RWPE1 (cell line): ENCODE measurements around the gene PPARGC1A.

ENCODE experiments used
- CTCF ChIA-PET: fragments of 350-600 bp; sonication (Branson Sonifier 250); formaldehyde crosslinking; extraction: SDS; loops from one replicate; lab custom pipeline; 2021; lab: Yijun Ruan, JAX
- POLR2A ChIA-PET: fragments of 400-600 bp; formaldehyde crosslinking; extraction: SDS; loops from one replicate; lab custom pipeline; 2020; ENCODE audit warnings: antibody characterized with exemption; ENCODE audit not compliant: low non-redundant PET; lab: Yijun Ruan, JAX
- DNase-seq: peaks from one replicate; pipeline ENCODE4 v3.0.0; 2012; ENCODE audit warnings: low spot score
- H3K27ac ChIP-seq: fragments of 450-650 bp; 2 replicates; pipeline ENCODE4 v1.5.1; 2017
- CTCF ChIP-seq: fragments of 450-650 bp; conservative IDR thresholded peaks from 2 replicates; pipeline ENCODE4 v1.5.1; 2017; ENCODE audit warnings: low read depth, mild to moderate bottlenecking

PPARGC1A gene

DNA sequence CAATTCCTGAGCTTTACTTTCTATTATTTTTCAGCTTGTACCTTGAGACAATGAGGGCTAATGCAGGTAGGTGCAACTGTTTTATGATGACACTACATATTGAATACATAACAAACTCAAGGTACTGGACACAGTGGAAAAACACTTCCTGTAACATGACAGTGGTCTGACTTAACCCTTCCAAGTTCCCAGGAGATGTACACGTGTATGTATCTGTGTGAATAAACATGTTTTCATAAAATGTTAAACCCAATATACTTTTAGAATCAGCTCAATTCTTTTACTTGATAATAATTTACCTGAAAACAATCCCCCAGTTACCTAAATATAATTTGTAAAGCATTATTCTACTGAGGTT, 1.2 kb upstream of the PPARGC1A start:
- DNase-seq: no peak
- no peak overlapping the region for H3K27ac ChIP-seq
- POLR2A ChIA-PET: no interaction called here
- CTCF ChIA-PET: interaction anchor here (0.7 kb wide), 1 partner anchor 12 kb away, joined by 3 read pairs; no protein-coding TSS in a partner anchor
- no peak for TF ChIP-seq CTCF

DNA sequence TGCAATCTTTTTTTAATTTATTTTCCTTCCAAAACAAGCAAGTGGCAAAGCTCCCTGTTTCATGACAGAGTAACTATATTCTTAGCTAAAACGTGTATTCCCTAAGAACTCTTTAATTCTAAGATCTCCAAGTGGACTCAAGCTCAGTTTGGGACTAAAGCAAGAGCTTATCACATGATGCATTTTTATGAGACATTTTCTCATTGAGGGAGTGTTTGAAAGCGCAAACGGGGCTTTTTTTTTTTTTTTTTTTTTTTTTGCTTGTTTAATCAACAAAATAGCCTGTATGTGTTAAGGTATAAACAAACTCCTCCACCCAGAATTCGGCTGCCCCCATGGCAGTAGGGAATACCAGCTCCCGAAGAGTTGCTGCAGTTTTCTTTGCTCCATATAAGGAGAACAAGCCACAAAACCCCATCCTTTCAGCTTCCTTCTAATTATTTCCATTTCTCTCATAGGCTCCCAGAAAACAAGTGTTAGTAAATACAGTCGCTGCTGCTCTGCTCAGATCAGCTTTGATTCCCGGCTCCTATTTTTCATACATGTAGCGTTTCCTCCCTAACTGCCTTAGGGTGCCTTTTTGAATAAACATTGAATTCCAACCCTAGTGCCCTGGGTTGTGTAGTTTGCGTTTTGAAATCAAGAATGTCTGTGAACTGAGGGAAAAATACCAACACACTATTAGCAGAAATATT, 669 bp upstream of the PPARGC1A start:
- ChIA-PET POLR2A (interaction anchor here (0.7 kb wide), 1 partner anchor 532 kb away, joined by 8 read pairs; no protein-coding TSS in a partner anchor), CTCF (interaction anchor here (0.6 to 0.7 kb wide), 4 partner anchors 12 to 730 kb away, joined by 3 to 6 read pairs (median 4); no protein-coding TSS in a partner anchor)
- no peak overlapping the region for H3K27ac ChIP-seq
- TF ChIP-seq CTCF: no peak
- no peak for DNase-seq

GRCh38 chr4:23889391-23889790, 456 bp downstream of the PPARGC1A start:
- no peak for DNase-seq
- ChIA-PET CTCF (interaction anchor here (0.5 to 0.6 kb wide), 2 partner anchors 1799 to 1869 kb away, joined by 3 to 4 read pairs; no protein-coding TSS in a partner anchor), POLR2A (no interaction called here)
- no peak overlapping the region for H3K27ac ChIP-seq
- TF ChIP-seq CTCF: no peak

GRCh38 chr4:23888421-23889319, 1.2 kb downstream of the PPARGC1A start:
- no peak for TF ChIP-seq CTCF
- POLR2A ChIA-PET: no interaction called here
- H3K27ac ChIP-seq: no peak overlapping the region
- CTCF ChIA-PET: no interaction called here
- DNase-seq: no peak

DNA sequence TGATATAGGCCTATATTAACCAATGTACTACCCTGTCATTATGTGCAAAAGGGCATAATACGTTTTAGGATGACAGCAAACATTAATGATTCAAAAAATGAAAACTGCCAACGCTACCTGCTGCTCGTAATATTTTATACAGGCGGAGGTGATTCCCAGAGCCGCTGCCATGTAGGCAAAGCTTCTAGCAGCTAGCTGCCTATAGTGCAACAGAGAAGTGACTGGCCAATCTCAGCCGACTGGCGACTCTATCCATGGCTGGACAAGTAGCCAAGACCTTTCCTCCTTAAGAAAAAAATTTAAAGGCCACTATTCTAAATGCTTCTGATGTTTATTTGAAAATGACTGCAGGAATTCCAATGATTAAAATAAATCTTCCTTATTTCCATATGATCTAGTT, 1.9 kb downstream of the PPARGC1A start:
- H3K27ac ChIP-seq: no peak overlapping the region
- ChIA-PET CTCF (no interaction called here), POLR2A (no interaction called here)
- DNase-seq: no peak
- no peak for TF ChIP-seq CTCF

- DNase-seq: no peak
- H3K27ac ChIP-seq: no peak overlapping the region
- TF ChIP-seq CTCF: no peak
- POLR2A ChIA-PET: no interaction called here
- CTCF ChIA-PET: no interaction called here
Measured at GRCh38 chr4:23887173-23887572, 2.7 kb downstream of the PPARGC1A start.
